GM23248 (cell line): ENCODE data around the gene ZBTB22.

Experiments used
- EZH2 ChIP-seq: fragments of 200-600 bp; sonication (generic); IDR thresholded peaks from 2 replicates; pipeline ENCODE4 v1.6.1; 2018; ENCODE audit warnings: antibody characterized with exemption, mild to moderate bottlenecking; ENCODE audit not compliant: insufficient read depth, poor library complexity, severe bottlenecking
- EZH2phosphoT487 ChIP-seq: fragments of 200-600 bp; sonication (generic); IDR thresholded peaks from 2 replicates; pipeline ENCODE4 v1.6.1; 2018; ENCODE audit warnings: antibody characterized with exemption, moderate library complexity, mild to moderate bottlenecking, low read depth; ENCODE audit not compliant: insufficient read depth

DNA sequence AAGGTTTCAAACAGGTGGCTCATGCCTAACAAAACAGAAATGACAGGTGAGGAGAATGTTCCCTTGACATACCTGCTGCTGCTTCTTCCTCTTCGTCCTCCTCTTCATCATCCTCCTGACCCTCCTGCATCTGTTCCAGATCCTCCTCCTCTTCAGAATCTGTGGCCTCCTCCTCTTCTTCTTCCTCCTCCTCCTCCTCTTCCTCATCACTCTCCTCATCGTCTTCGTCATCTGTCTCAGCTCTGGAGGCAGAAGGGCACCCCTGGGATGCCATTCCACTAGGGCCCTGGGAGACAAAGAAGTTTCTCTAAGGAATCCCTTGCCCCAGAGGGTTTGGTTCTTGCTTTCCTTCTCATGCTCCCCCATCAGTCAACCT lies 2.4 kb upstream of the ZBTB22 start:
- TF ChIP-seq EZH2 (no peak), EZH2phosphoT487 (no peak)
